GM12878 (cell line): ENCODE measurements around the gene PPIB. TPM values are rescaled to one million over a fixed set of nuclear protein-coding genes. Genes with fewer than 3 reads are reported as not detected.

Experiments
- ATAC-seq: fragments of 200-7000 bp; cut with Tn5 transposase; 3 replicates; pipeline ENCODE4 v1.9.1; 2020; ENCODE audit warnings: mild to moderate bottlenecking, moderate library complexity
- BruUV-seq: library from RNA; stranded (reverse); fragments of 400-500 nt; replicated peaks from 2 replicates; lab custom pipeline; 2021; lab: Mats Ljungman, UMichigan
- CTCF ChIA-PET: fragments of 300-600 bp; sonication (Branson Sonifier 250); formaldehyde crosslinking; extraction: SDS; loops from one replicate; lab custom pipeline; 2021; ENCODE audit warnings: inconsistent platforms; lab: Yijun Ruan, JAX
- POLR2A ChIA-PET: fragments of 350-600 bp; formaldehyde crosslinking; extraction: SDS; loops from one replicate; lab custom pipeline; 2021; ENCODE audit warnings: inconsistent platforms; lab: Charles Lee
- RAD21 ChIA-PET: fragments of 300-600 bp; sonication (Branson Sonifier 250); formaldehyde crosslinking; loops from one replicate; lab custom pipeline; 2023; ENCODE audit warnings: antibody characterized with exemption; ENCODE audit not compliant: unreplicated experiment; lab: Charles Lee
- SMC1A ChIA-PET: fragments of 300-600 bp; sonication (Branson Sonifier 250); formaldehyde crosslinking; loops from one replicate; lab custom pipeline; 2023; ENCODE audit not compliant: unreplicated experiment, uncharacterized antibody; lab: Charles Lee
- DNase-seq: peaks from one replicate; pipeline ENCODE4 v3.0.0-alpha.2; 2011; ENCODE audit warnings: low read depth, low spot score
- FAIRE-seq: peaks from 3 replicates; lab custom pipeline; 2011; peaks lifted over from hg19 to GRCh38; lab: Jason Lieb, UNC
- H2AFZ ChIP-seq: 2 replicates; pipeline ENCODE4 v1.6.0; 2011; ENCODE audit warnings: low read depth, low read length, control low read depth; ENCODE audit not compliant: control insufficient read depth
- H3K27ac ChIP-seq: 2 replicates; pipeline ENCODE4 v1.5.1; 2011; ENCODE audit warnings: control low read depth; ENCODE audit not compliant: control insufficient read depth, insufficient read depth
- H3K27me3 ChIP-seq, 2 experiments: replicated peaks in 1 of 2; 2 replicates each; pipeline versions ENCODE4 v1.6.0 to v1.6.1; 2011; ENCODE audit warnings: low read length in 1 of 2; ENCODE audit not compliant: control insufficient read depth in 2 of 2, insufficient read depth in 2 of 2
- H3K36me3 ChIP-seq, 2 experiments: 2 replicates each; pipeline ENCODE4 v1.5.1; 2011; ENCODE audit warnings: low read length in 1 of 2; ENCODE audit not compliant: control insufficient read depth in 2 of 2, insufficient read depth in 2 of 2
- H3K4me1 ChIP-seq: 2 replicates; pipeline ENCODE4 v1.6.1; 2011; ENCODE audit warnings: mild to moderate bottlenecking, low read length, moderate library complexity, mixed read lengths; ENCODE audit not compliant: control insufficient read depth, insufficient read depth
- H3K4me2 ChIP-seq: 2 replicates; pipeline ENCODE4 v1.6.0; 2011; ENCODE audit warnings: control low read depth; ENCODE audit not compliant: control insufficient read depth, insufficient read depth
- H3K4me3 ChIP-seq: fragments of 200-600 bp; sonication (generic); 2 replicates; pipeline ENCODE4 v1.5.1; 2016
- H3K79me2 ChIP-seq: 2 replicates; pipeline ENCODE4 v1.6.0; 2011; ENCODE audit warnings: low read length; ENCODE audit not compliant: control insufficient read depth, insufficient read depth
- H3K9ac ChIP-seq: 2 replicates; pipeline ENCODE4 v1.8.0; 2011; ENCODE audit warnings: low read length, control low read depth, mixed read lengths; ENCODE audit not compliant: control insufficient read depth, insufficient read depth
- H3K9me3 ChIP-seq: replicated peaks from 3 replicates; pipeline ENCODE4 v1.5.1; 2011; ENCODE audit warnings: mild to moderate bottlenecking, low read length; ENCODE audit not compliant: control insufficient read depth, insufficient read depth
- H4K20me1 ChIP-seq: 2 replicates; pipeline ENCODE4 v1.6.0; 2011; ENCODE audit not compliant: control insufficient read depth, insufficient read depth
- E4F1 ChIP-seq: fragments of 450-650 bp; IDR thresholded peaks from 2 replicates; pipeline ENCODE4 v1.6.1; 2018; ENCODE audit warnings: borderline replicate concordance, mild to moderate bottlenecking; ENCODE audit not compliant: partially characterized antibody
- JUNB ChIP-seq: IDR thresholded peaks from 2 replicates; pipeline ENCODE4 v1.6.1; 2016; ENCODE audit warnings: antibody characterized with exemption, mild to moderate bottlenecking
- TCF12 ChIP-seq: IDR thresholded peaks from 2 replicates; pipeline ENCODE4 v1.6.1; 2011; ENCODE audit warnings: low read depth, mild to moderate bottlenecking, low read length
- WGBS: methylation state at CpG from one replicate; pipeline ENCODE4 v1.1.6; 2016; ENCODE audit warnings: low lambda C conversion rate; ENCODE audit not compliant: insufficient replicate concordance, insufficient coverage; ENCODE audit errors: missing lambda C conversion rate; 5-methylcytosine and 5-hydroxymethylcytosine counted together
- in situ Hi-C: fragments of 300-500 bp; cut with MboI; formaldehyde crosslinking; loops from 9 replicates; pipeline ENCODE4 v1.14.3; 2018; ENCODE audit warnings: mixed read lengths
- intact Hi-C: fragments of 100-400 bp; cut with micrococcal nuclease; formaldehyde crosslinking; loops from one replicate; pipeline ENCODE4 v1.14.2; 2022; ENCODE audit not compliant: unreplicated experiment
- polyA plus RNA-seq, 11 experiments: library from polyadenylated mRNA; depleted of rRNA in 4 of 11; unstranded in 6 of 11; stranded (reverse) in 5 of 11; fragments of >200 nt; fragmentation: Nextera tagmentation in 4 of 11; fragmentation: Illumina TruSeq in 1 of 11; extraction: Ambion mirVana in 4 of 11; extraction: Trizol in 1 of 11; gene quantifications; 1 replicate in 1 of 11; 2 replicates in 10 of 11; pipeline versions ENCODE4 v1.2.1 to v1.2.3, GENCODE V29; 2011 to 2016; ENCODE audit warnings: inconsistent platforms in 2 of 11, missing spikeins in 2 of 11, low read depth in 1 of 11
- total RNA-seq, 4 experiments: library from RNA; depleted of rRNA in 3 of 4; stranded (reverse); fragments of >200 nt in 3 of 4; fragmentation: Illumina TruSeq in 1 of 4; extraction: Trizol in 1 of 4; gene quantifications; 2 replicates each; pipeline versions ENCODE4 v1.2.1 to v1.2.3, GENCODE V29; 2013 to 2021

PPIB gene
- total and polyA plus RNA-seq, 10 of the 15 experiments (the other 5 are each of a cell fraction or from before 2014, with no cell fraction given), result 344 to 936 (median 508) TPM

- TF ChIP-seq JUNB (0 out of 2 replicates have a peak, but pooled peaks have one; percentile 16), E4F1 (no peak), TCF12 (no peak)
- Histone ChIP-seq H3K27me3 (no peaks in the 10 kb centered on the region), H2AFZ (no peak overlapping the region), H3K36me3 (peaks cover 5 to 21% of the 10 kb centered on the region in 2 experiments), H4K20me1 (no peaks in the 10 kb centered on the region), H3K4me3 (no peak overlapping the region), H3K9ac (no peak overlapping the region), H3K4me1 (peaks cover 26% of the 10 kb centered on the region), H3K79me2 (peaks cover 34% of the 10 kb centered on the region), H3K27ac (peak overlapping the region; percentile 30; the same call in 1 of the 2 replicates), H3K9me3 (no peaks in the 10 kb centered on the region), H3K4me2 (peak overlapping the region; percentile 41; the same call in 1 of the 2 replicates)
- POLR2A ChIA-PET, result interaction anchor here (0.7 kb wide), 1 partner anchor 884 kb away, joined by 3 read pairs; no protein-coding TSS in a partner anchor
- 4% methylated on average over 1 of the region's 1 CpG for WGBS
- FAIRE-seq (no peak), ATAC-seq (peak; percentile 44; the same call in 2 of the 3 replicates), DNase-seq (no peak)
- intact Hi-C loops, result no loop called here
- CTCF ChIA-PET, result interaction anchor here (0.7 to 1.1 kb wide), 3 partner anchors 11 to 69 kb away, joined by 3 read pairs; no protein-coding TSS in a partner anchor
- no TSS peak for BruUV-seq
- in situ Hi-C loops, result no loop called here
- RAD21 ChIA-PET, result interaction anchor here (0.8 to 1.0 kb wide), 2 partner anchors 22 to 40 kb away, joined by 3 read pairs; no protein-coding TSS in a partner anchor
- SMC1A ChIA-PET, result interaction anchor here (1.3 kb wide), 1 partner anchor 9 kb away, joined by 5 read pairs; no protein-coding TSS in a partner anchor
These were observed 49.9 kb downstream of the PPIB start for GRCh38 chr15:64112904-64113303.
